ENCODE measurements around the gene OSBPL5.

- TF ChIP-seq, protein P1, sequence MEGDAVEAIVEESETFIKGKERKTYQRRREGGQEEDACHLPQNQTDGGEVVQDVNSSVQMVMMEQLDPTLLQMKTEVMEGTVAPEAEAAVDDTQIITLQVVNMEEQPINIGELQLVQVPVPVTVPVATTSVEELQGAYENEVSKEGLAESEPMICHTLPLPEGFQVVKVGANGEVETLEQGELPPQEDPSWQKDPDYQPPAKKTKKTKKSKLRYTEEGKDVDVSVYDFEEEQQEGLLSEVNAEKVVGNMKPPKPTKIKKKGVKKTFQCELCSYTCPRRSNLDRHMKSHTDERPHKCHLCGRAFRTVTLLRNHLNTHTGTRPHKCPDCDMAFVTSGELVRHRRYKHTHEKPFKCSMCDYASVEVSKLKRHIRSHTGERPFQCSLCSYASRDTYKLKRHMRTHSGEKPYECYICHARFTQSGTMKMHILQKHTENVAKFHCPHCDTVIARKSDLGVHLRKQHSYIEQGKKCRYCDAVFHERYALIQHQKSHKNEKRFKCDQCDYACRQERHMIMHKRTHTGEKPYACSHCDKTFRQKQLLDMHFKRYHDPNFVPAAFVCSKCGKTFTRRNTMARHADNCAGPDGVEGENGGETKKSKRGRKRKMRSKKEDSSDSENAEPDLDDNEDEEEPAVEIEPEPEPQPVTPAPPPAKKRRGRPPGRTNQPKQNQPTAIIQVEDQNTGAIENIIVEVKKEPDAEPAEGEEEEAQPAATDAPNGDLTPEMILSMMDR (IDR thresholded peaks at IDR 0.05; ENCODE audit: low read depth, low read length, poor library complexity, severe bottlenecking), result no peak
- TF ChIP-seq EZH2phosphoT487 (IDR thresholded peaks at IDR 0.05; ENCODE audit: borderline replicate concordance, low read length), result no peak
These were observed 24.9 kb upstream of the OSBPL5 start for GRCh38 chr11:3189886-3190583.
